GM19025 (cell line): ENCODE measurements around the gene EPHA3.

ENCODE experiments used
- ATAC-seq: cut with Tn5 transposase; IDR thresholded peaks from one replicate; pipeline ENCODE4 v1.9.1; 2021; ENCODE audit warnings: mild to moderate bottlenecking, low read depth, moderate library complexity; ENCODE audit not compliant: unreplicated experiment

The EPHA3 gene

DNA sequence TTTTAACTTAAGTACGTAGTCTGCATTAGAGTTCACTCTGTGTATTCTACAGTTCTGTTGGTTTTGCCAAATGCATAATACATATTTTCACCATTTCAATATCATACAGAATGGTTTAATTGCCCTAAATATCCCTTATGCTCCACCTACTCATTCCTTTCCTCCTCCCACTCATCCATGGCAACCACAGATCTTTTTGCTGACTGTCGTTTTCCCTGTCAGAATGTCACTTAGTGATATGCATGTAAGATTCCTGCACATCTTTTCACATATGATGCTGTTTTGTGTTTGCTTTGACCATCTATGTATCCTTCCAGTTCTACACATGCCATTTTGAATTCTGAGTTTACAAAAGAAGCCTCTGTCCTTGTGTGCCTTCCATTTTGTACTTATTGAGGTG lies 36.7 kb downstream of the EPHA3 start:
- ATAC-seq = no peak

DNA sequence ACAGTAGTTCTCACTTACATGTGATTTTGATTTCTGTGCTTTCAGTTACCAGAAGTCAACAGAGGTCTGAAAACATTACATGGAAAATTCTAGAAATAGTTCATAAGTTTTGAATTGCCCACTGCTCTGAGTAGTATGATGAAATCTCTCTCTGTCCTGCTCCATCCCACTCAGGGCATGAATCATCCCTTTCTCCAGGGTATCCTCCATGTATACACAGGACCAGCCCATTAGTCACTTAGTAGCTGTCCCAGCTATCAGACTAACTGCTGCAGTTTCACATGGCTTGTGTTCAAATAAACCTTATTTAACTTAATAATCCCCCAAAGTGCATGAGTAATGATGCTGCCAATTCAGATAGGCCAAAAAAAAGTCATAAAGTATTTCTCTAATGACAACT lies 38.6 kb downstream of the EPHA3 start:
- no peak for ATAC-seq

DNA sequence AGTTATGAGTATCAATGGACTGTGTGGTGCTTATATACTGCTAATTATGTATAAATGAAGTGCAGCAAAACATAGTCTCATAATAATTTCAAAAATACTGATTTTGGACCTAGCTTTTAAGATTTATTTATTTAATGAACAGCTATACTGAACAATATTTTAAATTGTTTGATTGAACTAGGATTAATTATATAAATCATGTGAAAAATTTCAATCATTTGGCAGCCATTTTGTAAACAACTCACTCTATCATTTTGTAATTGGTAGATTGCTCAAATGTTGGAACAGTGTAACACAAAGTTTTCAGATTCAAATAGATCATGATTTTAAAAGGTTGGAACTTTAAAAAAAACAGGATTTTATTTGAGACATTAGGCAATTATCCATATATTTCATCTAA lies 47.0 kb downstream of the EPHA3 start:
- no peak for ATAC-seq

DNA sequence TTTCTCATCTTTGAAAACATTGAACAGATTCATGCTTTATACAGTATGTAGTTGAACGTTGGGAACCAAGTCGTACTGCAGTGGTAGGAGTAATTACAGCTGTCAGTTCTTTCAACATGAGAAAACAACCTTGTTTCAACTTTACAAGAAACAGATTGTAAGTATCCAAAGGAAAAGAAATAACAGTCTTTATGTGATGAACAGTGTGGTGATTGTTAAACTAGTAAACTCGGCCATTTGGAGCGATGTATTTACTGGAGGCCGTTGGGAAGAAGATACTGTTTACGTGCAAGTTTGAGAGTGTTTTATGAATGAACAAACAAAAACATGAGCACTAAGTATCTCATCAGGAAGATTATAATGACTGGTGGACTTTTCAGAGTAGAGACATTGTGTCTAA lies 48.4 kb downstream of the EPHA3 start:
- no peak for ATAC-seq

DNA sequence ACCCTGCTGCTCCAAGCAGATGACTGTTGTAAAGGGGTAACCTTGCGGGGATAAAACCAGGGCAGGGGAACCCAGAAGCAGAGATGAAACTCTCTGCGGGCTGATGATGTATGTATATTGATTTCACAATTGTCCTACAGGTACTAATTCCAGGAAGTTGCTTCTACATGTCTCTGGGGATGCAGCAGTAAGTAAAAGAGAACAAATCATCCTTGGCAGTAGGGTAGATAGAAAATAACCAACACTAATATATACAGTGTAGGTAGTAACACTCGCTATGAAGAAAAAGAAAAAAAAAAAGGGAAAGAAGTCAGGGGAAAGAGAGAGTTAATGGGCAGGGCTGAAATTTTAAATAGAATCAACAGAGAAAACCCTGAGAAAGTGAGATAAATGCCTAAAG lies 50.2 kb downstream of the EPHA3 start:
- no peak for ATAC-seq

DNA sequence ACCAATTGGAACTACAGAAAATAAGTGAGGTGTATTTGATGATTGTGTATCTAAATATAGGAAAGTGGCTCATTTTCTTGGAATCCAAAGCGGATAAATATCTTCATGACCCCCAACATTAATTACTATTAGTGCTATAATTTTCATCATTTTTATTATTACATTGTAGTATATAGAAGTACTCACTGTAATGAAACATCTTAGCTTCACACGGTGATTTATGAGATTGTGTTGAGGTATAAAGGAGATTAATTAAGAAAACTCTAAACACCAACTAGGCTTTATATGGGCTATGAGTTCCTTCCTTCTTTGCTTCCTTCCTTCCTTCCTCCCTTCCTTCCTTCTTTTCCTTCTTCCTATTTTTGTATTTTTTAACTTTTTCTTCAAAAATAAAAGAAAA lies 52.2 kb downstream of the EPHA3 start:
- ATAC-seq = no peak

DNA sequence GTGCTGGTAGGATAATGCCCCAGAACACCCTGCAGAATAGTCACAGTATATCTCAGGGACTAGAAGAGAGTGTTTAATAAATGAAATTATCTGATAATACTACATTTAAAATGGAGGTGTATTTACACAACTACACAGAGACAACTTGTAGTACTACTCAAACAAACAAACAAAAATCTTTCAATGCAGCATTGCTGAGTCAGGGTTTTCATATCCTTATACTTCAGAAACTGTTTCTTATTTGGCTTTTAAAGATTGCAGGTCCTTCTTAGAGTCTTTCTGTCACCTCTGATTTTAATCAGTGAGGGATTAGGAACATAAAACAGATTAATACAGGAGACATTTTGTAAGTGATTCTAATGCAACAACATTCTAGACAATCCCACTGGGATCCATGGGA lies 57.4 kb downstream of the EPHA3 start:
- ATAC-seq = no peak

DNA sequence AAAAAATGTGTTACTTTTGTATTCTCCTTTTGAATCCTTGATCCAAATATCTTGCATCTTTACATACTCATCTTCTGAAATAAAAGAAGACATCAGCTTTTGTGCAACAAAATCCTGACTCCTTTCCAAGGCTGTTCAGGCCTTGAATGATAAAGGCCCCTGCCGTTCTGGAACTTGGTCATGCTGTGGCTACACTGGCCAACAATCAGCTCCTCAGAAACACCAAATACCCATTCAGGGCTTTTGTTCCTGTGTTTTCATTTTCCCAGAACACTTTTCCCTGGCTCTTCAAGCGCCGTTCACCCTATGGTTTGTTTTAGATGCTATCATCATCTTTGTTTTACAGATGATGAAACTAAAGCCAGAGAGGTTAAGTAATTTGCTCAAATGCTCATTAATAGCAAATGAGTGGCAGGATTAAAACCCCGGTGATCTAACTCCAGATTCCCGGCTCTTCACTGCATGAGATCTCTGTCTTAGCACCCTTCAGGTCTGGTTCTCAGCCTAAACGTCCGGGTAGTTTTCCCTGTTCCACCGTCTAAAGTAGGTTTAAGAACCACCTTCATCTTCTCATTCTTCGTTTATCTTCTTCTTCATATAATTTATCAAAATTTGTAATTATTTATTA lies 58.3 kb downstream of the EPHA3 start:
- ATAC-seq = no peak

DNA sequence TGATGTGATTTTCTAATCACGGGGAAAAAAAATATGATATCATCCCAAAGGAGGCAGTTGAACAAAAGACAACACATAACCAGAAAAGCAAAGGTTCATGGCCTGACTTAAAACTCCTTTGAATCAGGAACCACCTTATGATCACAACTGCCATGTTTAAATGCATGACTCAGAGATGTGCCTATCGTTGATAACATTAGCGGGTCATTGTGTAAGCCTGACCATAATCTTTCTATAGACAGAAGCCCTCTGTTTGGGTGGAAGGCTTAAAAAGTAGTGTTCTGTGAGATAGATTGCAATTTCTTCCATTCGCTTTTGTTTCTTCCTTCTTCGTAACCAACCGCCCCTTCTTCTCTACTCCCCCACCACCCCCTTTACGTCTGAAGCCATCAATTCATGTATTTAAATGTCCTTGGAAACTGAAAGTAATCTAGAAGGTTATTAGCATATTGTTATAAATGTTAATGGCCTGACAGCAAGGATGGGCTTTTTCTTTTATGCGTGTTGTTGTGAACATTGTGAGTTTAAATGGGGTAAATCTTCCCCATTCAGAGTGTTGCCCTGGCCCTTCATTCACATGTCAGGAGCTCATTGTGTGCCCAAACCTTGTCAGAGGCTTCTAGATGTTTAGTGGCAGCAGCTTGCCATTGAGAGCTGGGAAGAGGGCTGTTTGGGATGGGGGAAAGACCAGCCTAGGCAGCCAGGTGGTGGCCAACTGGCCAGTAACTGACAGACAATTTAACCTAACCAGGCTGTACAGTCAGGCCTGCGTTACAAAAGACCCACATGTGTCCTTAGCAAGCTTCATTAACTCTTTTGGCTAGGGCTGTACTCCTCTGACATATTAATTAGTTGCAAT lies 64.5 kb downstream of the EPHA3 start:
- no peak for ATAC-seq

DNA sequence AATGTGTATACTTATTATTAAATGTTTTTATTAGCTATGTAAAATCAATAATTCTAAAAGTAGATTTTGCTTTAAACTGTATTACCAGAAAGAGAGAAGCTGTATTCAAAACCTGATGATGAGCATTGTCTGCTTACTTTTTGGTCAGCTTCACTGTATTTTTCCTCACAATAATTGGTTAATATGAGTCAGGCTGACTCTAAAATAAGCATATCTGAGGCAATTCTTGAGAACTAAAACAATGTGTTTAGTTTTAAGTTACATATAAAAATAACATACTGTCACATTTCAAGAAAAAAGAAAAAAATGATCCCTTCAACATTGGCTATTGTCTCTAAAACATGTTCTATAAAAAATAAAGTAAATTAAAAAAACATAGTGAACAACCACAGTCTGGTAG lies 66.1 kb downstream of the EPHA3 start:
- ATAC-seq = no peak

DNA sequence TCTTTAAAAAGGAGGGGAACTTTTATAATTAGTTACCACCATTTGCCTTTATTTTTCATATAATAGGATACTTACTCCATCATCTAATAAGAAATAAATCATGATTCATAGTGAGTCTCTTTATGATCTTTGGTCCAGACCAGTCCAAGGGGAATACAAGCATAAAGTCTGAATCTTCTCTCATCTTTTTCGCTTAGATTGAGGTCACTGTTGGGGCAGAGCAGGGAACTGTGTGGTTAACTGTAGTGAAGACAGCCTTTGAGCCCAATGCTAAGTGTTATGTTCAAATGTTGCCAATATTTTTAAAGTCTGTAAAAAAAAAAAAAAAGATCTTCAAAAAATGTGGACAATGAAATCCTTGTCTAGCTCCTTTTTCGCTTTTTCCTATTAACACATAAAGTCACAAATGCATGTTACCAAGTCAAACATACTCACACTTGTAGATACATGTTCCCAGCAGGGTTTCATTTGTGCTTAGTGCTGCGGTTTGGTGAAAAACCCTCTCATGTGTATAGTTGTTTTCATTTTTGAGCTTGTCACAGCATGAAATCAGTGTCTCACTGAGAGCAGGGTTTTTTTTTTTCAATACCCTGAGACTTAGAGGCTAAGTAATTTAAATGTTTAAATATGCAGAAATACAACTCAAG lies 72.1 kb downstream of the EPHA3 start:
- no peak for ATAC-seq

DNA sequence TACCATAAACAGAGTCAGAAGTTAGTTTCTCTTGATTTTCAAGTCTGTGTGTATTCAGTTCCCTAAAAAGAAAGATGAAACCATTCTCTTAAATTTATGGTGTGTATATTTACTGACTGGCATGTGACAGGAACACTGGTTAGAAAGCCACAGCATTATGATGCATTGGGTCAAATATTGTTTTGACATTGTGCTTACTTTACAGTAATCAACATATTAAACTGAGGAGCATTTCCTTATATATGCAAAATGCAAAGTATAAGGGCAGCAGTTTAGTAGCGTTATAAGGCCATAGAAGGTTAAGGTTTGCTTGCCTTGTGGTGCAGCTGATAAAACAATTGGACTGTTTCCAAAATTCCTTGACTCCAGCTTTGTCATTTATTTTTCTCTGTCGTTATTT lies 72.9 kb downstream of the EPHA3 start:
- no peak for ATAC-seq

DNA sequence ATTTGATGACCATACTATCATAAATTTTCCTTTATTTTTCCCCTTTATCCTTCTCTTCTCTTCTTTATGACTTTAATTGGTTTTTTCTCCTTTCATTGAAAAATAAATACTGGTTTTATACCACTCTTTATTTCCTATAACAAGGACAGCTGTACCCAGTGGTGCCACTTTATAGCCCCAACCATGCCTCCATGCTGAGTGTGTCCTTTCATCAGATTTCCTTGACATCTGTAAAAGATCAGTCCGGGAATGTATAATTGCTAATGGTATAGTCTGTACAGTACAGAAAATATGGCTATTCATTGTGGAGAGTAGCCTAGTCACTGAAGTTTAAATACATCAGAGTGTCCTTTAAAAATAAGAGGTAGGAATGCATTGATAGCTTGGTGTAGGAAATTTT lies 74.6 kb downstream of the EPHA3 start:
- ATAC-seq = no peak

DNA sequence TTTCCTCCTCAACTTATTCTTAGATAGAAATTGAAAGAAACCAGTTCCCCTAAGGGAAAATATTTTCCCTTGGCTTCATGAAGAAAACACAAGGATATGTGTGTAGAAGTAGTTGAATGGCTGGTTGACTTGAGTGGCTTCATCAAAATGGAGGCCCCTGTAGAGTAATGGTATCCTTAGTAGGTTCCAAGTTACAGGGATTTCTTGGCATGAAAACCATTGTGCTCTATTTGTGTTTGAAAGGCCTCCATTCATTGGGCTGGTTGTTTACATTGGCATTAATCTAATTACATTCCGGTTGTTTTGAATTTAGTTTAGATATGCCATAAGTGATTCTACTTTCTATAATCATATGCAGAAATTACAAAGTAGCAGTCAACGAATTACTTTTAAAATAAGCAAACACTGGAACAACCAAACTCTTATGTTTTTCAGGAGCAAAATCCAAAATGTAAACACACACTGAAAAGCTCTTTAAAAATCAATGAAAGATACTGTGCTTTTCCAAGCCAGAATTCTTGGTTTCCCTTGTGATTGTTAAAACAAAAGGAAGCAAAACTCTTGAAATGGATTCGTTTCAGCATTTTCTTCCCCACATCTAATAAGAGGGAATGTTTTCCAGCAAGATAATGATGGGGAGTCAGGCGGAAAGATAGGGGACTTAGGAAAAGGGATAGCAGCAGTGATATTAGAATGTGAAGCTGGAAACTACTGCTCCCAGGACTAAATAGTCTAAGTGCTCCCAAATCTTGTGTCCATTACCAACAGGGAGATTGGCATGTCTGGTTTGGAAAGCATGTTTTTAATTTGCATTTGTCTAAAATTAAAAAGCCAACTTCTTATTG lies 77.0 kb downstream of the EPHA3 start:
- no peak for ATAC-seq

DNA sequence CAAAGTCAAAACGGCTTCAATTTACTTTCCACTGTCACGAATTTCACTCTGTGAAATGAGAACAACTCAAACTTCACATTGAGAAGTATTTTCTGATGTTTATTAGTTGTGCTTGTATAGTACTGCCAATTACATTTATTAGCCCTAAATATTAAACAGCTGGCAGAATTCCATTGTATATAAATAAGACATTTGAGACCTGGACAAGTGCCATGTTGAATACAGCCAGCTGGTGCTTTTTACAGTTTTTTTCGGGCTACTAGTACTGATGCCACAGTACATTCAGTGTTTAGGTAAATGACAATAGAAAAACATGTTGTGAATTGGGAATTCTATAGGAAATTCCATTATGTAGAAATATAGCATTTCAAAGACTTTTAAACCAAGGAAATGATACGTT lies 79.0 kb downstream of the EPHA3 start:
- no peak for ATAC-seq

DNA sequence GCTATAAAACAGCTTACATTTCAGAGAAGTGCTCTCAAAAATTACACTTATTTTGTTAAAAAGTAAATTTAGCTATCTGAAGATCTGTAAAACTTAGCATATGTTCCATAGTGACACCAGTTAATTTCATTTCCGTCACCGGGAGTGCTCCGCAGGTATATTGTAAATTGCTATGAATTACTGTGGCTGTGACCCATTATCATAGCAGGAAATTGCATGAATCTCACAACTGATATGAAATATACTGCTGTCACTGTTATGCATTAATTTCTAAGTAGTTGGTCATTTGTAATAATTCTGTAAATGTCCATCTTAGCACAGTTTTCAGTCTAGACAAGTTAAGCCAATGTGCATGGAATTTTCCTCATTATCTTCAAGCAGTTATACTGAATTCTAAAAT lies 91.2 kb downstream of the EPHA3 start:
- ATAC-seq = no peak

DNA sequence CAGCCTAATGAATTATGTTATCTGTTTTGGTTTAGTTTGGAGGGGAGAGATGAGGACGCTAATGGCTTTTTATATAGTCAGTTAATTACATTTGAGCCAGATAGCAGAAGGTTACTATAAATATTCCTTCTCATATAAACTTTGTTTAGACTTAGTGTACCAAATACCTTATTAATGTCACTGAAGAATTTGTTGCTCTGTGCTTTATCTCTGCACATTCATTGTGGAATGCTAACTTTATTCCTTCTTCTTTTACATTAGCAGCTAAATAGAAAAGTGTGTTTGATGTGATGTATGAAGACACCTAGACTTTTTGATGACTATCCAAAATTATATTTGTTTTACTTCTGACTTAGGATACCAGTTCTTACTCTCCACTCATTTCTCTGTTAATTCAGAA lies 105.2 kb downstream of the EPHA3 start:
- ATAC-seq = no peak

DNA sequence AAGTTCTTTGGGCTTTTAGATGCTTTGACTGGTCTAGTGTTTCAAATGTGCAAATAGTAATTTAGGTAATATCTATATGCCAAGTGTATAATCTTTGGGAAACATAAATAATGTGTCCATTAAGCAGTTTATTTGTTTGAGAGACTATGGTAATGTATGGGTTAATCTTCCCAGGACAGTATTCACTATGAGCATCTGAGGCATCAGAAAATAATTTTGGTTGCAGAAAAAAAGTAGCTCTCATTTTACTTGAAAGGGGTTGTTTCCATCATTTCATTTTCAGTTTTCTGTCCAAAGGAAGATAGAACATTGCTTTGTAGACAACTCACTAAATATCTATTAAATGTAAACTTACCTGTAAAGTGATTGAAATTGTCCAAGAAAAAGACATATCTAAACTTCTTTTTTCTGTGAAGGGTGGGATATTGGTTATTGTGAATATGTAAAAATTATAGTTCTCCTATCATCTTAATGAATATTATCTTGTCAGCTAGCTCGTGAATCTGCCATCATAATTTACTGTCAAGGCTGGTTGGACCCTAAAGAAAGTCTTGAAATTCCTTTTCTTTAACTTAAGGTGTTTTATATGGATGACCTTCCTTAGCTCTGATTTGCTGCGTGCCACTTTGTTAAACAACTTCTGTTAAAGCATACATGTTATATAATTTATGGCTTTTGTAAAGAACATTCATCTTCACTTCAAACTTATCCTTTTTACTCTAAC lies 108.8 kb downstream of the EPHA3 start:
- ATAC-seq = no peak

DNA sequence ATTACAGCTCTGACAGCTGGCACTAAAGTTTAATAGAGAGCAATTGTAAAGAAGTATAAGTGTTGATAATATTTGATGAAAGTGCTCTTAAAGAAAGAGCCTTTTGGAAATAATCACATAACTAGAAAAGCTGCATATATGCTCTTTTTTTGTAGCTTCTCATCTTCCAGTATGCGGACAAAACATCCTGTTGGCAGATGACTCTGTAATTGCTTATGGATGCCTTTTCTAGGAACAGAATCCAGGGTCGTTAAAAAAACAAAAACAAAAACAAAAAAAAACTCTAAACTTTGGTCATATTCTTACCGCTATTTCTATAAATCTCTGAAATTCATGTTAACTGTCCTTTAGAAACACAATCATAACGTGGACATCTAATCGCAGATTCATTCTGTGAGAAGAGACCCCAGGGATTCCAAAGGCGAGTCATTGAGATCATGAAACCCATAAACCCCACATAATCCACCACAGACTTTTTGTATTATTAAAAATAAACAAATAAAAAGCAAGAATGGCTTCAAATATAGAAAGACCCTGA lies 109.8 kb downstream of the EPHA3 start:
- ATAC-seq = no peak

DNA sequence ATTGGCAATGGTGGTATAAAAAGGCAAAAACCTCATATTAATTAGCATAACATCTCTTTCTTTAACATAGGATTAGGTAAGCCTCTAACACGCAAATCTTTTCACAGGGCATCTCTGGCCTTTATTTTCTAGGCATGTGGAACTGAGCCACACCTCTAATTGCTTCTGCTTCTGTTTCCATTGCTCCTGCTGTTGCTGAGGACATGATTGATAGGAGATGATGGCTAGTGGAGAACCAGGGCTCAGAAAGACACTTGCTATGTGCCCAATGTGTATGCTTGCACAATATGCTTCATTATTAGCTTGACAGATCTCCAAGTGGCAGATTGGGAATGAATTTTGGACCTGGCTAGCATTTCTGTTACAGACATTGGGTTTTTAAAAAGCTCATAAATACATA lies 114.5 kb downstream of the EPHA3 start:
- ATAC-seq = no peak
